HEK293 (cell line): ENCODE results near the gene MAST2.

Experiments used
- BCL11A ChIP-seq: fragments of 450-650 bp; formaldehyde crosslinking; IDR thresholded peaks from 2 replicates; pipeline ENCODE4 v1.5.1; 2016; ENCODE audit warnings: low read depth, missing biosample characterization, missing genetic modification characterization
- YY1 ChIP-seq: fragments of 450-650 bp; formaldehyde crosslinking; IDR thresholded peaks from 2 replicates; pipeline ENCODE4 v1.5.1; 2018; ENCODE audit warnings: missing biosample characterization, missing genetic modification characterization
- ZBTB48 ChIP-seq: fragments of 450-650 bp; formaldehyde crosslinking; IDR thresholded peaks from 2 replicates; pipeline ENCODE4 v1.5.1; 2016; ENCODE audit warnings: missing biosample characterization, missing genetic modification characterization
- ZEB2 ChIP-seq: fragments of 450-650 bp; formaldehyde crosslinking; IDR thresholded peaks from 2 replicates; pipeline ENCODE4 v1.5.1; 2016; ENCODE audit warnings: missing biosample characterization, missing genetic modification characterization
- ZNF266 ChIP-seq: fragments of 450-650 bp; formaldehyde crosslinking; IDR thresholded peaks from 2 replicates; pipeline ENCODE4 v1.5.1; 2016; ENCODE audit warnings: missing biosample characterization, missing genetic modification characterization, low read depth
- ZNF626 ChIP-seq: fragments of 450-650 bp; sonication (Bioruptor Pico); formaldehyde crosslinking; IDR thresholded peaks from 2 replicates; pipeline ENCODE4 v1.5.1; 2018; ENCODE audit warnings: missing biosample characterization, missing genetic modification characterization, inconsistent platforms
- ZNF704 ChIP-seq: fragments of 450-650 bp; formaldehyde crosslinking; IDR thresholded peaks from 2 replicates; pipeline ENCODE4 v1.5.1; 2016; ENCODE audit warnings: missing biosample characterization, missing genetic modification characterization
- TF ChIP-seq, protein P1 (sequence below): fragments of 450-650 bp; formaldehyde crosslinking; IDR thresholded peaks from 2 replicates; pipeline ENCODE4 v1.5.1; 2016; ENCODE audit warnings: missing biosample characterization, missing genetic modification characterization

GRCh38 chr1:46041974-46042373, 238.6 kb downstream of the MAST2 start:
- TF ChIP-seq, protein P1, sequence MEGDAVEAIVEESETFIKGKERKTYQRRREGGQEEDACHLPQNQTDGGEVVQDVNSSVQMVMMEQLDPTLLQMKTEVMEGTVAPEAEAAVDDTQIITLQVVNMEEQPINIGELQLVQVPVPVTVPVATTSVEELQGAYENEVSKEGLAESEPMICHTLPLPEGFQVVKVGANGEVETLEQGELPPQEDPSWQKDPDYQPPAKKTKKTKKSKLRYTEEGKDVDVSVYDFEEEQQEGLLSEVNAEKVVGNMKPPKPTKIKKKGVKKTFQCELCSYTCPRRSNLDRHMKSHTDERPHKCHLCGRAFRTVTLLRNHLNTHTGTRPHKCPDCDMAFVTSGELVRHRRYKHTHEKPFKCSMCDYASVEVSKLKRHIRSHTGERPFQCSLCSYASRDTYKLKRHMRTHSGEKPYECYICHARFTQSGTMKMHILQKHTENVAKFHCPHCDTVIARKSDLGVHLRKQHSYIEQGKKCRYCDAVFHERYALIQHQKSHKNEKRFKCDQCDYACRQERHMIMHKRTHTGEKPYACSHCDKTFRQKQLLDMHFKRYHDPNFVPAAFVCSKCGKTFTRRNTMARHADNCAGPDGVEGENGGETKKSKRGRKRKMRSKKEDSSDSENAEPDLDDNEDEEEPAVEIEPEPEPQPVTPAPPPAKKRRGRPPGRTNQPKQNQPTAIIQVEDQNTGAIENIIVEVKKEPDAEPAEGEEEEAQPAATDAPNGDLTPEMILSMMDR (tag by site-specific recombination), result no peak
- TF ChIP-seq ZBTB48 (tag by site-specific recombination) (no peak), YY1 (no peak), ZNF704 (tag by site-specific recombination) (no peak), ZEB2 (tag by site-specific recombination) (no peak), ZNF266 (tag by site-specific recombination) (no peak), BCL11A (tag by site-specific recombination) (no peak), ZNF626 (tag by site-specific recombination) (no peak)
